OCI-LY7 (cell line): ENCODE measurements around the gene TCAP. TPM values are rescaled to one million over a fixed set of nuclear protein-coding genes. Genes with fewer than 3 reads are reported as not detected.
A peak's percentile ranks its signal among the peaks of the same experiment; 100 is the strongest.

ENCODE experiments used
- BruUV-seq: library from RNA; stranded (reverse); fragments of 400-500 nt; replicated peaks from 2 replicates; lab custom pipeline; 2021; lab: Mats Ljungman, UMichigan
- CTCF ChIA-PET: fragments of 300-600 bp; sonication (Branson Sonifier 250); formaldehyde crosslinking; loops from one replicate; lab custom pipeline; 2022; ENCODE audit warnings: antibody characterized with exemption; ENCODE audit not compliant: unreplicated experiment; lab: Charles Lee
- POLR2A ChIA-PET: fragments of 300-600 bp; sonication (Branson Sonifier 250); formaldehyde crosslinking; loops from one replicate; lab custom pipeline; 2022; ENCODE audit warnings: antibody characterized with exemption; lab: Charles Lee
- DNase-seq: peaks from one replicate; pipeline ENCODE4 v3.0.0-alpha.2; 2015; ENCODE audit warnings: low spot score
- H2AFZ ChIP-seq: fragments of 200-600 bp; sonication (generic), shearing (Covaris generic); 2 replicates; pipeline ENCODE4 v1.6.1; 2014; ENCODE audit warnings: mild to moderate bottlenecking, antibody characterized with exemption, low read length, moderate library complexity
- H3K27ac ChIP-seq: fragments of 200-600 bp; sonication (generic); 2 replicates; pipeline ENCODE4 v1.5.1; 2014; ENCODE audit warnings: mixed run types, low read depth, mild to moderate bottlenecking, moderate library complexity, low read length, inconsistent platforms; ENCODE audit not compliant: poor library complexity, severe bottlenecking
- H3K36me3 ChIP-seq: fragments of 200-600 bp; sonication (generic); 2 replicates; pipeline ENCODE4 v1.6.1; 2014; ENCODE audit warnings: mild to moderate bottlenecking, antibody characterized with exemption, low read length, moderate library complexity, mixed read lengths; ENCODE audit not compliant: insufficient read depth
- H3K4me1 ChIP-seq: fragments of 200-600 bp; sonication (generic); 2 replicates; pipeline ENCODE4 v1.5.1; 2014; ENCODE audit warnings: mild to moderate bottlenecking, low read length; ENCODE audit not compliant: insufficient read depth, poor library complexity, severe bottlenecking
- H3K4me2 ChIP-seq: fragments of 200-600 bp; sonication (generic); 2 replicates; pipeline ENCODE4 v1.6.1; 2014; ENCODE audit warnings: mild to moderate bottlenecking, low read length
- H3K4me3 ChIP-seq: fragments of 200-600 bp; sonication (generic); 2 replicates; pipeline ENCODE4 v1.5.1; 2014; ENCODE audit warnings: mild to moderate bottlenecking, low read depth, low read length; ENCODE audit not compliant: poor library complexity, severe bottlenecking
- H3K79me2 ChIP-seq: fragments of 200-600 bp; sonication (generic); 2 replicates; pipeline ENCODE4 v1.6.1; 2016; ENCODE audit warnings: low read depth, mild to moderate bottlenecking, low read length, moderate library complexity, mixed read lengths; ENCODE audit not compliant: insufficient read depth
- H3K9me2 ChIP-seq: fragments of 200-600 bp; sonication (generic); 2 replicates; pipeline ENCODE4 v1.6.1; 2016; ENCODE audit warnings: mild to moderate bottlenecking, low read length, mixed read lengths; ENCODE audit not compliant: insufficient read depth
- H3K9me3 ChIP-seq: fragments of 200-600 bp; sonication (generic); 2 replicates; pipeline ENCODE4 v1.6.1; 2014; ENCODE audit warnings: mild to moderate bottlenecking, mixed run types, low read length, mixed read lengths
- H4K20me1 ChIP-seq: fragments of 200-600 bp; sonication (generic); 2 replicates; pipeline ENCODE4 v1.6.1; 2014; ENCODE audit warnings: mild to moderate bottlenecking, antibody characterized with exemption, low read length, moderate library complexity, mixed read lengths; ENCODE audit not compliant: insufficient read depth
- CTCF ChIP-seq: fragments of 200-600 bp; sonication (generic); conservative IDR thresholded peaks from 2 replicates; pipeline ENCODE4 v1.5.1; 2014; ENCODE audit warnings: mild to moderate bottlenecking, antibody characterized with exemption, low read length, moderate library complexity, mixed read lengths
- EZH2phosphoT487 ChIP-seq: fragments of 200-600 bp; sonication (generic); IDR thresholded peaks from 2 replicates; pipeline ENCODE4 v1.6.1; 2018; ENCODE audit warnings: low read depth, borderline replicate concordance, mild to moderate bottlenecking, mixed run types, antibody characterized with exemption, low read length, moderate library complexity, mixed read lengths
- intact Hi-C: fragments of 100-400 bp; cut with micrococcal nuclease; formaldehyde crosslinking; loops from one replicate; pipeline ENCODE4 v1.10.0; 2022; ENCODE audit not compliant: unreplicated experiment
- total RNA-seq, 2 experiments: library from RNA; depleted of rRNA in 1 of 2; stranded (reverse); fragments of >200 nt in 1 of 2; shearing (Covaris generic) in 1 of 2; gene quantifications; 2 replicates each; pipeline ENCODE4 v1.2.3, GENCODE V29; 2014 to 2022

TCAP gene
- total RNA-seq, 2 experiments from 2014 or later, result 1.5 to 2.7 TPM

- DNase-seq, result no peak
- Histone ChIP-seq H3K9me3 (no peaks in the 10 kb centered on the region), H2AFZ (no peak overlapping the region), H3K4me1 (peaks cover 4% of the 10 kb centered on the region), H3K36me3 (peaks cover 28% of the 10 kb centered on the region; the same call in 1 of the 2 replicates), H3K4me2 (no peak overlapping the region), H3K27ac (no peak overlapping the region), H4K20me1 (no peaks in the 10 kb centered on the region), H3K79me2 (no peaks in the 10 kb centered on the region), H3K4me3 (no peak overlapping the region), H3K9me2 (no peaks in the 10 kb centered on the region)
- TF ChIP-seq CTCF (no peak), EZH2phosphoT487 (no peak)
- POLR2A ChIA-PET, result no interaction called here
- intact Hi-C loops, result no loop called here
- CTCF ChIA-PET, result no interaction called here
- TSS peak; percentile 81 for BruUV-seq
Measured at GRCh38 chr17:39662551-39663339, 2.4 kb upstream of the TCAP start.

GRCh38 chr17:39663340-39663687 is 1.8 kb upstream of the TCAP start:
- CTCF ChIA-PET, result no interaction called here
- Histone ChIP-seq H3K4me1 (peaks cover 4% of the 10 kb centered on the region), H3K79me2 (no peaks in the 10 kb centered on the region), H3K9me2 (no peaks in the 10 kb centered on the region), H3K9me3 (no peaks in the 10 kb centered on the region), H3K36me3 (peaks cover 25% of the 10 kb centered on the region; the same call in 1 of the 2 replicates), H3K27ac (no peak overlapping the region), H3K4me3 (no peak overlapping the region), H2AFZ (no peak overlapping the region), H4K20me1 (no peaks in the 10 kb centered on the region), H3K4me2 (no peak overlapping the region)
- no peak for TF ChIP-seq EZH2phosphoT487
- no peak for TF ChIP-seq CTCF
- intact Hi-C loops, result no loop called here
- BruUV-seq, result no TSS peak
- POLR2A ChIA-PET, result no interaction called here
- DNase-seq, result no peak
